ENCODE measurements around the gene PTPN14. TPM values are rescaled to one million over a fixed set of nuclear protein-coding genes. Genes with fewer than 3 reads are reported as not detected.

PTPN14 gene
- total and polyA plus RNA-seq, 12 donors, result 5.0 to 71.6 (median 42.3) TPM

- Histone ChIP-seq H3K9me3 (no peaks in the 10 kb centered on the region), H3K27me3 (no peaks in the 10 kb centered on the region), H3K4me3 (no peak overlapping the region), H3K36me3 (peaks cover 0 to 88% (median 18%) of the 10 kb centered on the region in 9 donors), H3K27ac (peak overlapping the region in 6 of 10 donors; percentile 30 to 90 (median 88)), H3K4me1 (peaks cover 6 to 50% (median 36%) of the 10 kb centered on the region in 9 donors)
- intact Hi-C loops (cut with DNase I), result no loop called here
- DNase-seq, result no peak
- ATAC-seq, result no peak
- 90 to 91% methylated on average over 5 of the region's 5 CpGs for WGBS, 2 donors
- TF ChIP-seq CTCF (IDR thresholded peaks at IDR 0.05), result no peak
Measured at GRCh38 chr1:214360116-214360515, 191.3 kb downstream of the PTPN14 start.

GRCh38 chr1:214354440-214355148, 196.8 kb downstream of the PTPN14 start:
- DNase-seq, result no peak
- TF ChIP-seq CTCF (IDR thresholded peaks at IDR 0.05), result no peak
- intact Hi-C loops (cut with DNase I), result no loop called here
- no peak for ATAC-seq
- 81 to 87% methylated on average over 4 of the region's 4 CpGs for WGBS, 2 donors
- Histone ChIP-seq H3K36me3 (peaks cover 0 to 63% (median 18%) of the 10 kb centered on the region in 9 donors), H3K27me3 (no peaks in the 10 kb centered on the region), H3K9me3 (no peaks in the 10 kb centered on the region), H3K4me3 (no peak overlapping the region), H3K4me1 (peaks cover 0 to 28% (median 9%) of the 10 kb centered on the region in 9 donors), H3K27ac (no peak overlapping the region)

GRCh38 chr1:214352838-214353237, 198.6 kb downstream of the PTPN14 start:
- Histone ChIP-seq H3K27ac (peak overlapping the region in 5 of 10 donors; percentile 32 to 62 (median 48)), H3K27me3 (no peaks in the 10 kb centered on the region), H3K9me3 (no peaks in the 10 kb centered on the region), H3K36me3 (peaks cover 0 to 60% (median 14%) of the 10 kb centered on the region in 9 donors), H3K4me3 (no peak overlapping the region), H3K4me1 (peaks cover 0 to 28% (median 9%) of the 10 kb centered on the region in 9 donors)
- DNase-seq (no peak), ATAC-seq (peak in 4 of 8 donors; percentile 60 to 78 (median 67))
- intact Hi-C loops (cut with DNase I), result no loop called here
- 73 to 82% methylated on average over 4 of the region's 4 CpGs for WGBS, 2 donors
- no peak for TF ChIP-seq CTCF (IDR thresholded peaks at IDR 0.05)

- Histone ChIP-seq H3K27me3 (no peaks in the 10 kb centered on the region), H3K4me1 (peaks cover 0 to 28% (median 9%) of the 10 kb centered on the region in 9 donors), H3K27ac (peak overlapping the region in 7 of 10 donors; percentile 17 to 62 (median 48)), H3K9me3 (no peaks in the 10 kb centered on the region), H3K36me3 (peaks cover 0 to 54% (median 7%) of the 10 kb centered on the region in 9 donors), H3K4me3 (no peak overlapping the region)
- 54 to 56% methylated on average over 2 of the region's 2 CpGs for WGBS, 2 donors
- DNase-seq (no peak), ATAC-seq (peak in 5 of 8 donors; percentile 41 to 72 (median 47))
- TF ChIP-seq CTCF (IDR thresholded peaks at IDR 0.05), result no peak
- intact Hi-C loops (cut with DNase I), result no loop called here
Measured at GRCh38 chr1:214351551-214352277, 199.7 kb downstream of the PTPN14 start.
